LHCN-M2 (cell line): Measurements from ENCODE around the gene NBEAL2. TPM values are rescaled to one million over a fixed set of nuclear protein-coding genes. Genes with fewer than 3 reads are reported as not detected.

Source experiments
- DNase-seq: peaks from one replicate; pipeline ENCODE4 v3.0.0-alpha.2; 2012; ENCODE audit warnings: low read depth
- total RNA-seq: library from RNA; depleted of rRNA; stranded (reverse); fragments of >200 nt; gene quantifications from 2 replicates; pipeline ENCODE4 v1.2.3, GENCODE V29; 2014; rRNA removed

Gene NBEAL2
- total RNA-seq, 1 experiment from 2014 or later = 2.2 TPM

GRCh38 chr3:47041114-47041513, 61.6 kb downstream of the NBEAL2 start:
- no peak for DNase-seq

- no peak for DNase-seq
Observed at GRCh38 chr3:47042231-47042791, 62.8 kb downstream of the NBEAL2 start.

- DNase-seq = no peak
Observed at GRCh38 chr3:47047069-47047468, 67.6 kb downstream of the NBEAL2 start.

- DNase-seq = no peak
Observed at GRCh38 chr3:47047673-47048072, 68.2 kb downstream of the NBEAL2 start.

GRCh38 chr3:47054412-47054811, 74.9 kb downstream of the NBEAL2 start:
- DNase-seq = no peak

- no peak for DNase-seq
Observed at GRCh38 chr3:47056705-47057104, 77.2 kb downstream of the NBEAL2 start.

- DNase-seq = peak; percentile 41
Observed at GRCh38 chr3:47057212-47057671, 77.8 kb downstream of the NBEAL2 start.

Other genes starting within 250 kb of the NBEAL2 start
- gene MYL3, start 116.2 kb upstream of the NBEAL2 start, total RNA-seq = not detected in 2 replicates
- 1.2 and 1.3 TPM in 2 replicates for gene PTH1R, start 101.9 kb upstream of the NBEAL2 start, total RNA-seq
- gene CCDC12, start 2.9 kb upstream of the NBEAL2 start, total RNA-seq = 25.6 and 31.2 TPM in 2 replicates
- 18.3 and 23.1 TPM in 2 replicates for gene SETD2, start 184.4 kb downstream of the NBEAL2 start, total RNA-seq